ENCODE data around the gene SMG7.

DNA sequence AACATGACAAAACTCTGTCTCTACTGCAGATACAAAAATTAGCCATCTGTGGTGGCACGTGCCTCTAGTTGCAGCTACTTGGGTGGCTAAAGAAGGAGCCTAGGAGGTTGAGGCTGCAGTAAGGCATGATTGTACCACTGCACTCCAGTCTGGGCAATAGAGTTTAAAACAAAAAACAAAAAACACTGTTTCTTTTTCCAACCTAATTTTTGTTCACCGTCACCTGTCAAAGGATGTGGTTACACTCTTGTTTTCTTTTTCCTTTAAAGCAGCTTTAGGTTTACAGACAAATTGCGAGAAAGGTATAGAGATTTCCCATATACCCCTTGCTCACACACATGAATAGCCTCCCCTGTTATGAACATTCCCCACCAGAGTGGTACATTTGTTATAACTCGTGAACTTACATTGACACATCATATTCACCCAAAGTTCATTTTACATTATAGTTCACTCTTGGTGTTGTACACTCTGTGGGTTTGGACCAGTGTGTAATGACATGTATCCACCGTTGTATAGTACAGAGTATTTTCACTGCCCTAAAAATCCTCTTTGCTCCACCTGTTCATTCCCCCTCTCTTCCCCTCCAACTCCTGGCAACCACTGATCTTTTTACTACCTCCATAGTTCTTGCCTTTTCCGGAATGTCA lies 26.2 kb downstream of the SMG7 start:
- TF ChIP-seq, protein P1, sequence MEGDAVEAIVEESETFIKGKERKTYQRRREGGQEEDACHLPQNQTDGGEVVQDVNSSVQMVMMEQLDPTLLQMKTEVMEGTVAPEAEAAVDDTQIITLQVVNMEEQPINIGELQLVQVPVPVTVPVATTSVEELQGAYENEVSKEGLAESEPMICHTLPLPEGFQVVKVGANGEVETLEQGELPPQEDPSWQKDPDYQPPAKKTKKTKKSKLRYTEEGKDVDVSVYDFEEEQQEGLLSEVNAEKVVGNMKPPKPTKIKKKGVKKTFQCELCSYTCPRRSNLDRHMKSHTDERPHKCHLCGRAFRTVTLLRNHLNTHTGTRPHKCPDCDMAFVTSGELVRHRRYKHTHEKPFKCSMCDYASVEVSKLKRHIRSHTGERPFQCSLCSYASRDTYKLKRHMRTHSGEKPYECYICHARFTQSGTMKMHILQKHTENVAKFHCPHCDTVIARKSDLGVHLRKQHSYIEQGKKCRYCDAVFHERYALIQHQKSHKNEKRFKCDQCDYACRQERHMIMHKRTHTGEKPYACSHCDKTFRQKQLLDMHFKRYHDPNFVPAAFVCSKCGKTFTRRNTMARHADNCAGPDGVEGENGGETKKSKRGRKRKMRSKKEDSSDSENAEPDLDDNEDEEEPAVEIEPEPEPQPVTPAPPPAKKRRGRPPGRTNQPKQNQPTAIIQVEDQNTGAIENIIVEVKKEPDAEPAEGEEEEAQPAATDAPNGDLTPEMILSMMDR (tag by site-specific recombination; IDR thresholded peaks at IDR 0.05): no peak
- no peak for TF ChIP-seq SCRT1 (tag by site-specific recombination; IDR thresholded peaks at IDR 0.05; ENCODE audit: borderline replicate concordance)
- no peak for TF ChIP-seq IKZF3 (tag by site-specific recombination; IDR thresholded peaks at IDR 0.05)
- TF ChIP-seq RBAK (tag by site-specific recombination; IDR thresholded peaks at IDR 0.05): no peak
- no peak for TF ChIP-seq ZNF366 (tag by site-specific recombination; conservative IDR thresholded peaks at IDR 0.05)
- TF ChIP-seq, protein P2, sequence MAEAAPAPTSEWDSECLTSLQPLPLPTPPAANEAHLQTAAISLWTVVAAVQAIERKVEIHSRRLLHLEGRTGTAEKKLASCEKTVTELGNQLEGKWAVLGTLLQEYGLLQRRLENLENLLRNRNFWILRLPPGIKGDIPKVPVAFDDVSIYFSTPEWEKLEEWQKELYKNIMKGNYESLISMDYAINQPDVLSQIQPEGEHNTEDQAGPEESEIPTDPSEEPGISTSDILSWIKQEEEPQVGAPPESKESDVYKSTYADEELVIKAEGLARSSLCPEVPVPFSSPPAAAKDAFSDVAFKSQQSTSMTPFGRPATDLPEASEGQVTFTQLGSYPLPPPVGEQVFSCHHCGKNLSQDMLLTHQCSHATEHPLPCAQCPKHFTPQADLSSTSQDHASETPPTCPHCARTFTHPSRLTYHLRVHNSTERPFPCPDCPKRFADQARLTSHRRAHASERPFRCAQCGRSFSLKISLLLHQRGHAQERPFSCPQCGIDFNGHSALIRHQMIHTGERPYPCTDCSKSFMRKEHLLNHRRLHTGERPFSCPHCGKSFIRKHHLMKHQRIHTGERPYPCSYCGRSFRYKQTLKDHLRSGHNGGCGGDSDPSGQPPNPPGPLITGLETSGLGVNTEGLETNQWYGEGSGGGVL (tag by site-specific recombination; IDR thresholded peaks at IDR 0.05): no peak
- TF ChIP-seq, protein P3, sequence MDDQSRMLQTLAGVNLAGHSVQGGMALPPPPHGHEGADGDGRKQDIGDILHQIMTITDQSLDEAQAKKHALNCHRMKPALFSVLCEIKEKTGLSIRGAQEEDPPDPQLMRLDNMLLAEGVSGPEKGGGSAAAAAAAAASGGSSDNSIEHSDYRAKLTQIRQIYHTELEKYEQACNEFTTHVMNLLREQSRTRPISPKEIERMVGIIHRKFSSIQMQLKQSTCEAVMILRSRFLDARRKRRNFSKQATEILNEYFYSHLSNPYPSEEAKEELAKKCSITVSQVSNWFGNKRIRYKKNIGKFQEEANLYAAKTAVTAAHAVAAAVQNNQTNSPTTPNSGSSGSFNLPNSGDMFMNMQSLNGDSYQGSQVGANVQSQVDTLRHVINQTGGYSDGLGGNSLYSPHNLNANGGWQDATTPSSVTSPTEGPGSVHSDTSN (CRISPR knock-in tag; IDR thresholded peaks at IDR 0.05): no peak
- no peak for TF ChIP-seq OSR2 (tag by site-specific recombination; IDR thresholded peaks at IDR 0.05)
- no peak for TF ChIP-seq BCL11A (tag by site-specific recombination; IDR thresholded peaks at IDR 0.05; ENCODE audit: low read depth)

Data from HEK293 (cell line).